GM19240 (cell line): ENCODE results near the gene SEC14L5.
A peak's percentile ranks its signal among the peaks of the same experiment; 100 is the strongest.
"Not testable (repeated sequence)": the region's sequence is repeated elsewhere in the genome, so short reads cannot be mapped to it uniquely, and the experiment has no call there.

ENCODE experiments used
- DNase-seq: peaks from one replicate; pipeline ENCODE4 v3.0.0; 2011; ENCODE audit warnings: low spot score; ENCODE audit not compliant: insufficient read length

Gene SEC14L5

DNA sequence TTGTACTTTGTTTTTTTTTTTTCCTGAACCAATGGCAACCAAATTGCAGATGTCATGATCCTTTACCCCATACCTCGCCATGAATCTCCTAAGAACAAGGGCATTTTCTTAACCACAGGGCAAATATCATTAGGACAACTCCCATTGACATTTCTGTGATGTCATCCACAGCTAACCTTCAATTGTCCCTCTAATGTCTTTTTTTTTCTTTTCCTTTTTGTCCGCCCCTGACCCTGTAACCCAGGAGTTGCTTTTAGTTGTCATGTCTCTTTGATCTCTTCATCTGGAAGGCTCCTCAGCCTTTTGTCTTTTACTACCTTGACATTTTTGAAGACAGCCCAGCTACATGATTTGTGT, 76.0 kb downstream of the SEC14L5 start:
- DNase-seq, result no peak

DNA sequence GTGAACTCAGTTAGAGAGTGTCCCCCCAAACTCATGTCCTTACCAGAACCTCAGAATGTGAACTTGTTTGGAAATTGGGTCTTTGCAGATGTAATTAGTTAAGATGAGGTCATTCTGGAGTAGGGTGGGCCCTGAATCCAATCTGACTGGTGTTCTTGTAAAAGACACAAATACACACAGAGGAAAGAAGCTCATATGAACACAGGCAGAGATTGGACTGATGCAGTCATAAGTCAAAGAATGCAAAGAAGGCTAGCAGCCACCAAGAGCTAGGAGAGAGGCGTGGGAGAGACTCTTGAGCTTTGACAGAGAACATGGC, 77.7 kb downstream of the SEC14L5 start:
- no peak for DNase-seq

DNA sequence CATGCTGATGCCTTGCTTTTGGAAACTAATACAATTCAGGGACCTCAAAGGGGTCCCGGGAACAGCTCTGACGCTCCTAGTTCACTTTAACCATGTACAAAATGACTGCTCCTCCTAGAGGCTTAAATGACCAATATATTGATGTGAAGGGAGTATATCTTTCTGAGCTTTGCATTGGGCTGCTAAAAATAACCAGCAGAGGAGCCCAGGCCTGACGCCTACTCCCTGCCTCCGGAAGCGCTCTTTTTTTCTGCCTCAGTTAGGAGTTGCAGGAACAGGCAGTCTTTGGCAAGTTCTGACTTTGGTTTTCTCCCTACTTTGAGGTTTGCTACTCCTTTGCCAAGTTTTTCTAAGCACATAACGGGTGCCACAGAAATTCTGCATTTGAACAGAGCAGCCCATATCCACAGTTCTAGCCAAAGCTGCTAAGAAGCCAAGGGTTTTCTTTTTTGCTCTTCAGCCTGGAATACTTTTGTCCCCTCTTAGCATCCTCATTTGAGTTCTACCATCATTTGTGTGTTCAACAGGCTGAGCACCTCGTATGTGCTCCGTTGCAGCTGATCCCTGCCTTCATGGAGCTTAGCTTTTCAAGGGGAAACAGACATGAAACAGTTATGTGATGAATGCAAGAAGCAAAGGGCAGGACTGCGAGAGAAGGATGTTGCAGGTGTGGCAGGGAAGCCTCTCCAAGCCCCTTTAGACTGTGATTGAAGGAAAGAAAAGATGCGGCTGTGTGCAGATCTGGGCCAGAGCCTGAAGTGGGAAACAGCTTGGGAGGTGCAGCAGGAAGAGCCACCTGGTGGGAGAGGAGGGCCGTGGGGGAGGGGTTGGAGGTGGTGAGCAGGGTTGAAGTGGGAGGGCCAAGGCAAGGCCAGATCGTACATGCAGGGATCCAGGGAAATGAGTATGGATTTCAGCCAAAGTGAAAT, 78.4 kb downstream of the SEC14L5 start:
- no peak for DNase-seq

DNA sequence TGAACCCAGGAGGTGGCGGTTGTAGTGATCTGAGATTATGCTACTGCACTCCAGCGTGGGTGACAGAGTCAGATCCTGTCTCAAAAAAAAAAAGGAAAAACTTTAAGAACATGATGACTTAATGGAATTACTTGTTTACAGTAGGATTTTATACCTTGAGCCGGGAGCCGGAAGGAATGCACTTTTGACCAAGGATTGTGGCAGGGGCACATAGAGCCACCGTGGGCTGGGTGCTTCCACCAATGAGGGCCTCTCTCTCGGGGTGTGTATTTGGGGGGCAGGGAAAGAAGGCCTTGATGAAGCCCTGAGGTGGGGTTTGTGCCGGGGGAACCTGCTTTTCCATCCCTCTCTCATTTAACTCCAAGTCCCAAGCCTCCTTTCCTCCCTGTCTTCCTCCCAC, 82.3 kb downstream of the SEC14L5 start:
- no peak for DNase-seq

DNA sequence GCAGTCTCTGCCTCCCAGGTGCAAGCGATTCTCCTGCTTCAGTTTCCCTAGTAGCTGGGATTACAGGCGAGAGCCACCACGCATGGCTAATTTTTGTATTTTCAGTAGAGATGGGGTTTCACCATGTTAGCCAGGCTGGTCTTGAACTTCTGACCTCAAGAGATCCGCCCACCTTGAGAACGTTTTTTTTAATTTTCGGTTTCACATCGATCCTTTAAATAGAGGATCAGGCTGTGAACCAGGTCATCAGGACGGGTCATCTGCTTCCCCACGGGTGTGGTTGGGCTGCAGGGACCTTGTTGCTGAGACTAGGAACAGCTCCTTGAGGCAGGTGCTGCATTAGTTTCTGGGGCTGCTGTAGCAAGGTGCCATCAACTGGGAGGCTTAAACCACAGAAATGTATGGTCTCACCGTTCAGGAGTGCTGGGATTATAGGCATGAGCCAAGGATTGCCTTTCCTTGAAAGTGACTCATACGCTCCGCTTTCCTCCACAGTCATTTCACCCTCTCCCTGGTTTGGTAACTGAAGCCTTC, 83.5 kb downstream of the SEC14L5 start:
- DNase-seq, result no peak

DNA sequence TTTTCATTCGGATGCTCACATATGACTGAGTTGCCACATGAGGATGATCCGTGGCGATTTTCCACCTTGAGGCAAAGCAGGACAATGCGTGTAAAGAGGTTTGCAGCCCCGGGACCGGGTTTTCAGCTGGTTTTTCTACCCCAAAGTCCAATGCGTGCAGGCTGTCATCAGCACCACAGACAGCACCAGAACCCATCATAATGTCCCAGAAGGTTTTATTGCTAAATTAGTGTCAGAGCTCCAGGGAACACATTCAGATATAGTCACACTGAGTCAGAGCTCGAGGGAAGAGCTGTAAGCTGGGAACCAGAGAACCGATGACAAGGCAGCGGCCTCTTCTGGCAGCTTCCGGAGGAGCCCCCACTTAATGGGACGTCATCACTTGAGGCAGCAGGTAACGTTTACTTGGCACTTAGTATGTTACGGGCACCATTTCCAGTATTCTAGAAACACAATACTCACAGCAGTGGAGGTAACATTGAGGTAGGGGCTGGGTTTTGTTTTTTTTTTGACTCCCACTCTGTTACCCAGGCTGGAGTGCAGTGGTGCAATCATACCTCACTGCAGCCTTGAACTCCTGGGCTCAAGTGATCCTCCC, 84.5 kb downstream of the SEC14L5 start:
- DNase-seq, result no peak

DNA sequence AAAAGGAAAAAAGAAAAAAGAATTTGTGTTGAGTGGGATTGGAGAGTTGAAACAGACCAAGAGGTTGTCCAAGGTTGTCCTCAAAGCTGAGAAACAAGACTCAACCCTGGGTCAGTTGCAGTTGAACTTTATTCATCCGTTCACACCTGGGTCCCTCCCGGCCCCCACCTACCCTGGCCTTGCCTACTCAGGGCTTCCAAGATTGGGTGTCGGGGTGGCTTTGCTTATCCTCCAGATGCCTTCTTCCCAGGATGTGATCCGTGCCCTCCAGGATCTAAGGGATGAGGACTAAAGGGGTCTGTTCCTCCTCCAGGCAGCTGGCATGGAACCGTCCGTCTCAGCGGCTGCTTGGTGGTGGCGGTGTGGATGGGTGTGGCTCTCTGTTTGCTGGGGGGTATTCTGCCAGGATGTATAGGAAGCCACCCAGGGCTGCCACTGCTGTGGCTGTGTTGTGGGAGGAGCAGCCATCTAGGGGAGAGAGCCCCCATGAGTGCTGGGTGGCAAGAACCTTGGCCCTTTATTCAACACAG, 85.9 kb downstream of the SEC14L5 start:
- no peak for DNase-seq

DNA sequence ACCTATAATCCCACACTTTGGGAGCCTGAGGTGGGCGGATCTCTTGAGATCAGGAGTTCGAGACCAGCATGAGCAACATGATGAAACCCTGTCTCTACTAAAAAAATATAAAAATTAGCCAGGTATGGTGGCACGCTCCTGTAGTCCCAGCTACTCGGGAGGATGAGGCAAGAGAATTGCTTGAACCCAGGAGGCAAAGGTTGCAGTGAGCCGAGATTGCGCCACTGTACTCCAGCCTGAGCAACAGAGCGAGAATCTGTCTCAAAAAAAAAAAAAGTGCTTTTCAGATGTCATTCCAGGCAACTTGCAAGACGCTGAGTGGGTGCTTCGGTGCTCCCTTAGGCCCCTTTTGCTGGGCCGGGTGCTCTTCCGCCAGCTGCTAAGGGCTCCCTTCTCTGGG, 86.5 kb downstream of the SEC14L5 start:
- not testable (repeated sequence) for DNase-seq

DNA sequence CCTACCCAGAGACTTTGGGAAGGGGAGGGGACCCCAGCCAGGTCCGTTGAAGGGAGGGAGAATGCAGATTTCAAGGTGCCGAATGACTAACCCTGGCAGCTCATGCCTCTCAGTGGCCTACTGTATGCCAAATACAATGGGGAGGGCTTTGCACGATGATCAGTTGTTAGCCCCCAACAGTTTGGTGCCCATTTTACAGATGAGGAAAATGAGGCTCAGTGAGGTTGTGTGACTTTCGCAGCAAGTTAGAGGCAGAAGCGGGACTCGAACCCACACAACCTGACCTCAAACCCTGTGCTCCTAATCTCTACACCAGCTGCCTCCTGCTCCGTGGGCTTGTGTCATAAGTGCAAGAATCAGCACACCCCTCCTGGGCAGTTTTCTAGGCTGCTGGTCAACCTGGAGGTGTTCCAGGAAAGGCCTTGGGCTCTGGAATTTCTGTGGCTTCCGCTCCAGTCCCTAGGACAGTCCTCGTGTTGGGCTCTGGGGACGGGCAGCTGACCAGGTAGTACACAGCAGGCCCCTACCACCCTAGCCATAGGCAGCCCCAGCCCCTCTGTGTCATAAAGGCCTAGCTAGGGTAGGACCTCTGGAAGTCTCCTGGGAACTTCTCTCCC, 87.5 kb downstream of the SEC14L5 start:
- DNase-seq, result no peak

DNA sequence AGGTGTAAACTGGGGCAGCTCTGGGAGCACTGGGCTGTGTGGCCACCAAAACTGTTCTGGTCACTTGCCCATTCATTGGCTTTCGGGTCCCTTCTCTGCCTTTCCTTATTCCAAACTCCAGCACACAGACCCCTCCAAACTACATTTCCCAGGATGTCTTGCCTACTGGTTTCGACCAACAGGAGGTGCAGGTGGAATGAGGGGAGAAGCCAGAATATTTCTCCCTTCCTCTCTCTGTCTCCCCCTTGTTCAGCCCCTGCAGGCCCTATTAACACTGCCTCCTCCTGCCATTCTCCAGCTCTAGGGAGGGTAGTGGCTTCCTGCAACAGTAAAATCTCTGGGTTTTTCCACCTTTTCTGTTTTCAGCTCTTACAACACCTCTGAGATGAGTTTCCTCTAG, 88.8 kb downstream of the SEC14L5 start:
- no peak for DNase-seq

DNA sequence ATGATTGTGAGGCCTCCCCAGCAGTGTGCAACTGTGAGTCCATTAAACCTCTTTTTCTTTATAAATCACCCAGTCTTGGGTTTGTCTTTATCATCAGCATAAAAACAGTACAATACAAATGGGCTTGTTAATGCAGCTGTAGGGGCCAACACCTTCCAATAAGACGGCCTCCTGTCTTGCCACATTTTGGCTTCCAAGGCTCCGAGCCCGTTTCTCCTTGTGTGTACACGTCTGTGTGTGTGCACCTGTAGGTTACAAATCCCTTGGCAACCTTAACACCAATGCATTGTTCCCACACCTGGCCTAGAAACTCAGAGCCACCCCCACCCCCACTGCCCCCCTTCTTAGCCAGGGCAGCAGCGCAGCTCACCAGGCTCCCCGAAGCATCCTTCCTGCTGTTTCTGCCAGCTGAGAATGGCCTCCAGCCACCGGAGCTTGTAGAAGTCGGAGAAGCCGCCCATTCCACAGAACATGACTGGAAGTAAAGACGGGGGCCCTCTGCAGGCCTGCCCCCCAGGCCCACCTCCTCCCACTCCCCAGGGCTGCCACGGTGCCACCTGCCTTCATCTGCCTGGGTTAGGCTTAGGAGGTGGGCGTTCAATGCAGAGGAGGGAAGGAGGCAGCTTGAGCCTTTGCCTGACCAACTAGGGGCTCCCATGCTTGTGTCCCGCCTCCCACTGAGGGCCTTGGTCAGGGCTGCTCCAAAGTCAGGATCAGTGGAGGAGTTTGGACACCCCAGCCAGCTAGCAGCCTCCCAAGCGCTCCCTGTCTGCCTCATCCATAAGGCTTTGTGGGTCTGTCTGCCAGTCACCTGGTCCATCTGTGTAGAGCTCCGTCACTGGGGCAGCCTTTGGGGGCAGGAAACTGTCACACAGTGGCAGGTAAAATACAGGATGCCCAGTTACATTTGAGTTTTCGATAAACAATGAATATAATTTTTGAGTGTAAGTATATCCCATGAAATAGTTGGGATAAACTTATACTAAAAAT, 97.0 kb downstream of the SEC14L5 start:
- no peak for DNase-seq

DNA sequence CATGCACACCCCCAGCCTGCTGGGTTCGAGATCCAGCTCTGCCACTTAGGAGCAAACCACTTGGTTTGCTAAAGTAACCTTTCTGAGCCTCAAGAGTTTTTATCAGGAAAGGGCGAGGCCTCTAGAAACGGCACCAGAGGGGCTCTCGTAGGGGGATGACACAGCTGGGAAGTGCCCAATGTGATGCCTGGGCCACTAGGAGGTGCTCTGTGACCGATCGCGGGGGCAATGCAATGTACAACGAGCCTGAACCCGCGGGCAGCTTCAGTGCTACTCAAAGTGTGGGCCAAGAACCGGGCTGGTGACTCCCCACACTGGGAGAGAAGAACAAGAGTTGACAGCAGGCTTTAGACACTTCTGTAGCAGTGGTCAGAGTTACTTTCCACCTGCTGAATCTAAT, 98.2 kb downstream of the SEC14L5 start:
- DNase-seq, result peak; percentile 43

DNA sequence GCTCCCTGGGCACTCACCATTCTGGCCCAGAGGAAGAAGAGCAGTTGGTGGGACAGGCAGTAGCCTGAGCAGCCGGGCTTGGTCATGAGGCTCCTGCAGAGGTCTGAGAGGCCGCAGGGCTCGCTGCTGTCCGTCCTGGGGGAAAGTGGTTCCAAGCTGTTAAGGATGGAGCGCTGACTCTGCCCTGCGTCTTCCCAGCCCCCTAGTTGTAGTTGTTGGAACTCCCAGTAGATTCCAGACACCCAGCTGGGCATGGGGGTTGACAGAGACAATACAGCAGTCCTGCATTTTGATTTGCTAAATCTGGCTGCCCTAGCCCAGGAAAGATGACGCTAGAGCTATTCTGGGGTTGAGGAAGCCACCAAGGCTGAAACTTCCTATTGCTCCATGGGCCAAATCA, 100.3 kb downstream of the SEC14L5 start:
- no peak for DNase-seq

DNA sequence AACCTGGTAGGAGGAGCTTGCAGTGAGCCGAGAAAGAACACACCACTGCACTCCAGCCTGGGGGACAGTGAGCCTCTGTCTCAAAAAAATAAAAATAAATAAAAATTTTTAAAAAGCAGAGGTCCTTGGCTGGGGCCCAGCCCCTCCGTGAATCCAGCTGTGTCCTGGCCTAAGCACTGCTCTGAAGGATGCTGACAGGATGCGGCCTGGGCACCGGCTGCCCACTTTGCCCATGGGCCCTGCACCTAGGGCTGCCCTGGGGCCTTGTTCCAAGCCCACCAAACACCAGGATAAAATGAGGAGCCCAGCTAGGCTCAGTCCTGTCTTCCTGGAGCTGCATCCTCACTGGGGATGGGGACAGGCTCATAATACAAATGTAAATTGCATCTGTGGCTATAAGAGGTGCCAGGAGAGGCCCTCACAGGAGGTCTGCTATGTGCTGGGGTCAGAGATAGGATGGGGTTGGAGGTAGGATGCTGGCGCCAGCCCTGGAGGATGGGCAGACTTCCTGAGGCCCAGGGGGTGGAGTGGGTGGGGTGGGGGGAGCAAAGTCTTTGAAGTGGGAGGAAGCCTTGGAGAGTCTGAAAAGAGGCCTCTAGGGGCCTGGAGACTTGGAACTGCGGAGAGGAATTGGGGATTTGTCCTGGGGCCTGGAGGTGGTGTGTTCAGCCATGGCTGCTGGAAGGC, 101.4 kb downstream of the SEC14L5 start:
- no peak for DNase-seq

DNA sequence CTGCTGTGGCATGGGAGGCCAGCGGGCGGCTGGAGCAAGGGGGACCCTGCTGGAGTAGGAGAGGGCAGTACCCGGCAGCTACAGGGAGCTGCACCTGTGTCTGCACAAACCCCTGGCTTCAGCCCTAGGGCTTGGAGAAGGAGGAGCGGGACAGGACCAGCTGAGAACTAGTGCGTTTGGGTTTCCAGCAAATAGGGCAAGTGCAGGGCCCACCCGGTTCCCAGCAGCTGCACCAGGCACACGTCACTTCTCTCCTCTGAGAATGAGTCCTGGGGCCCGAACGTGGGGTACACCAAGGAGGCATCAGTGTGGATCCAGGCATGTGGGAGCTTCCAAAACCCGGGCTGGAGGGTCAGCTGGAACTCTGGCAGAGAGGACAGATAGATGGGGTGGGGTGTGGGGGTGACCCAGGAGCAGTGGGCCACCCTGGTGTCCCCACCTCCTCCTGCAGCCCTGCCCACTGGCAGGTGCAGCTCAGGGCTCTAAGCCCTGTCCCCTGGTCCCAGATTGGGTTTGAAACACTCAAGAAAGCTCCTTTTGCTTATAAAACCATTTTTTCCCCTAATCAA, 102.0 kb downstream of the SEC14L5 start:
- no peak for DNase-seq

DNA sequence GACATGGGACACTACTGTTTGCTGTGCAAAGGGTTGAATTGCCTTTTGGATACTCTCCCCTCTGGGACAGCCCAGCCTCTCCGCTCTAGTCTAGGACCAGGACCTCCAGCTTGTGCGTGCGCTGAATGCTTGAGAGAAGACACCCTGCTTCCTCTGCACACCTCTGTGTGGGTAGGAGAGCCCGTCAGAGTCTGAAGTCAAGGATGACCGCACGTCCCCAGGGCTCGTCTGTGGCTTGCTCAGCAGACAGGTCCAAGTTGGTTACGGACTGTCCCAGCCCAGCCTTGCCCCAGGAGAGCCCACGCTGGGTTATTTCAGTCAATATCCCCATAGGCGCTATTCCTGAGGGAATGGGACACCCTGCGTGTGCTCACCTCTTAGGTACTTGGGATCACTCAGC, 103.9 kb downstream of the SEC14L5 start:
- DNase-seq, result no peak

DNA sequence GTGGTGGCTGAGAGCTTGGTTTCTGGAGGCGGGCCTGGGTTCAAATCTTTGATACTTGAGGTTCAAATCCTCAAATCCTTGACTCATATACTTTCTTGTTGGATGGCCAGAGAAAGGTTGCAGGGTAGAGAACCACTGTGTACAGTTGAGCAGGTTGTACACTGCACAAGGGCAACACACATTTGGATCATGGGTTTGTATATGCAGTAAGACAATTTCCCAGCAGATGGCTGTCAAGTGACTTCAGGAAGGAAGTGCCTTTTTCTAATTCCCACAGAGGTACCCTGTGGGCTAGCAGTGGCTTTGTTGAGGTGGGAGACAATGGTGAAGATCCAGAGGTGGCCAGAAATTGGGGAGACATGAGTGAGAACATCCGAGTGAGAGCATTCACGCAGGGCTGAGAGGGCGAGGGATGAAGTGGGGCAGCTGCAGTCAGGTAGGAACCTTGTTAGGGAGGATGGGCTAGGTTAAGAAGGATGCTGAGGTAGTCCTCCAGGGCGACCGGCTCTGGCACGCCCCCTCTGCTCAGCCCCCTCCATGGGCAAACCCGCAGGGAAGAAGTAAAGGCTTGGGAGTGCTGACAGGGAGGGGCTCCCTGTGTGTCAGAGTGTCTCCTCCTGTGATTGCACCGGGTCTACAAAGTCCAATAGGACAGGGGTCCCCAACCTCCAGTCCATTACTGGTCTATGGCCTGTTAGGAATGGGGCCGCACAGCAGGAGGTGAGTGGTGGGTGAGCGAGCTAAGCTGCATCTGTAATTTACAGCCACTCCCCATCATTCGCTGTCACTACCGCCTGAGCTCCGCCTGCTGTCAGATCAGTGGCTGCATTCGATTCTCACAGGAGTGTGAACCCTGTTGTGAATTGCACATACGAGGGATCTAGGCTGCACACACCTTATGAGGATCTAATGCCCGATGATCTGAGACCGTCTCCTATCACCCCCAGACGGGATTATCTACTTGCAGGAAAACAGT, 104.9 kb downstream of the SEC14L5 start:
- DNase-seq, result no peak

DNA sequence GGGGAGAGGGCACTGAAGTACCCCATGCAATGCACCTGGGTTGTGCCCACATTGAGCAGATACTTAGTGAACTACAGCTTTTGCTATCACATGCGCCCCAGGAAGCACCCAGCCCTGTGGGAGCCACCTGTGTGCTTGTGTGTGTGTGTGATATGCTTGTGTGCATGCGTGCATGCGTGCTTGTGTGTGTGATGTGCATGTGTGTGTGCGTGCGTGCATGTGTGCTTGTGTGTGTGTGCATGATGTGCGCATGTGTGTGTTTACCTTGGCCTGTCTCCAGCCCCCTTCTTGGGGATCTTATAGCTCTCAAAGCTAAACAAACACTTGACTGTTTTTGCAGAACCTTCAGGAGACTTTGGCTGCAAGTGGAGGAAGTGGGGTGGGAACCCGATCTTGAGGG, 106.8 kb downstream of the SEC14L5 start:
- DNase-seq, result no peak

DNA sequence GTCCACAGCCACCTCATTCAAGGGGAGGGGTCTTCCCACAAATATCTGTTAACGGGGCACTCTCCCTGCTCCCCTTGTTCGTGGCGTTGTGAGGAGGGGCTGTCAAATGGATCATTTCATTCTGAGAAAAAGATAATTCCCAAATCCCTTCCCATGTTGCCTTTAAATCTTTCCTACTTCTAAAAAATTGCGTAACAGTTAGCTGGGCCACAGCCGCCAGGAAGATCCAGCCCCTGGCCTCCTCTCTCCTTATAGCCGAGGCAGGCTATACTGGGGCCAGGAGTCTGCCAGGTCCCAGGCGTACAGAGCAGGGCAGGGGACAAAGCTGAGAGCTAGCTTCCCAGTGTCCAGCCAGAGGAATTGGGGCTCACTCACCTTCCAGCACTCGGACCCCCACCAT, 107.2 kb downstream of the SEC14L5 start:
- no peak for DNase-seq
